WERI-Rb-1 (cell line): Measurements from ENCODE around the gene EIF4E1B.
A peak's percentile ranks its signal among the peaks of the same experiment; 100 is the strongest.
"Not testable (repeated sequence)": the region's sequence is repeated elsewhere in the genome, so short reads cannot be mapped to it uniquely, and the experiment has no call there.

Source experiments
- DNase-seq: peaks from one replicate; pipeline ENCODE4 v3.0.0-alpha.2; 2020
- H3K27ac ChIP-seq: fragments of 250-450 bp; sonication (Bioruptor Pico); 2 replicates; pipeline ENCODE4 v1.5.1; 2020; ENCODE audit warnings: mild to moderate bottlenecking, moderate library complexity
- H3K27me3 ChIP-seq: fragments of 250-450 bp; sonication (Bioruptor Pico); 2 replicates; pipeline ENCODE4 v1.5.1; 2021; ENCODE audit warnings: mild to moderate bottlenecking, low read depth, moderate library complexity; ENCODE audit not compliant: insufficient read depth, severe bottlenecking
- H3K36me3 ChIP-seq: fragments of 250-450 bp; sonication (Bioruptor Pico); 2 replicates; pipeline ENCODE4 v1.5.1; 2020; ENCODE audit warnings: mild to moderate bottlenecking, moderate library complexity
- H3K4me3 ChIP-seq: 2 replicates; pipeline ENCODE4 v1.5.1; 2011; ENCODE audit warnings: low read depth, mild to moderate bottlenecking, control low read depth, low read length
- H3K9me3 ChIP-seq: fragments of 250-450 bp; sonication (Bioruptor Pico); 2 replicates; pipeline ENCODE4 v1.5.1; 2021; ENCODE audit warnings: mild to moderate bottlenecking, moderate library complexity; ENCODE audit not compliant: severe bottlenecking
- CTCF ChIP-seq: IDR thresholded peaks from 2 replicates; pipeline ENCODE4 v1.5.1; 2011; ENCODE audit warnings: low read depth, mild to moderate bottlenecking, control low read depth, inconsistent platforms, low read length

The EIF4E1B gene

GRCh38 chr5:176589039-176589769 is 41.3 kb upstream of the EIF4E1B start:
- Histone ChIP-seq H3K36me3 (peaks cover 17% of the 10 kb centered on the region), H3K27ac (no peak overlapping the region), H3K4me3 (no peak overlapping the region), H3K27me3 (no peaks in the 10 kb centered on the region), H3K9me3 (peaks cover 18% of the 10 kb centered on the region)
- no peak for DNase-seq
- no peak for TF ChIP-seq CTCF

GRCh38 chr5:176590035-176590717 is 40.3 kb upstream of the EIF4E1B start:
- Histone ChIP-seq H3K36me3 (peaks cover 26% of the 10 kb centered on the region), H3K4me3 (no peak overlapping the region), H3K27ac (no peak overlapping the region), H3K9me3 (peaks cover 12% of the 10 kb centered on the region), H3K27me3 (no peaks in the 10 kb centered on the region)
- DNase-seq, result no peak
- no peak for TF ChIP-seq CTCF

- not testable (repeated sequence) for H3K27ac ChIP-seq, H3K4me3 ChIP-seq, DNase-seq, H3K27me3 ChIP-seq
- peaks cover 37% of the 10 kb centered on the region for H3K36me3 ChIP-seq
- H3K9me3 ChIP-seq, result peaks cover 12% of the 10 kb centered on the region
These were observed 38.8 kb upstream of the EIF4E1B start for GRCh38 chr5:176591667-176592066.

- Histone ChIP-seq H3K9me3 (peaks cover 12% of the 10 kb centered on the region), H3K27me3 (no peaks in the 10 kb centered on the region), H3K27ac (no peak overlapping the region), H3K4me3 (no peak overlapping the region), H3K36me3 (peaks cover 40% of the 10 kb centered on the region)
- no peak for TF ChIP-seq CTCF
- DNase-seq, result no peak
These were observed 37.9 kb upstream of the EIF4E1B start for GRCh38 chr5:176592573-176592972.

GRCh38 chr5:176593273-176593869 is 37.1 kb upstream of the EIF4E1B start:
- TF ChIP-seq CTCF, result peak; percentile 32; the same call in 1 of the 2 replicates
- Histone ChIP-seq H3K27ac (no peak overlapping the region), H3K4me3 (no peak overlapping the region), H3K27me3 (no peaks in the 10 kb centered on the region), H3K36me3 (peaks cover 48% of the 10 kb centered on the region), H3K9me3 (peaks cover 12% of the 10 kb centered on the region)
- no peak for DNase-seq

- no peak overlapping the region for H3K27ac ChIP-seq
- TF ChIP-seq CTCF, result no peak
- H3K4me3 ChIP-seq, result no peak overlapping the region
- peaks cover 60% of the 10 kb centered on the region for H3K36me3 ChIP-seq
- no peaks in the 10 kb centered on the region for H3K27me3 ChIP-seq
- no peak for DNase-seq
- H3K9me3 ChIP-seq, result peaks cover 12% of the 10 kb centered on the region
These were observed 35.9 kb upstream of the EIF4E1B start for GRCh38 chr5:176594554-176594953.
